Natural killer cell (primary cell): ENCODE data around the gene BPNT1. TPM values are rescaled to one million over a fixed set of nuclear protein-coding genes. Genes with fewer than 3 reads are reported as not detected.
"Not testable (repeated sequence)": the region's sequence is repeated elsewhere in the genome, so short reads cannot be mapped to it uniquely, and the experiment has no call there.

Source experiments
- ATAC-seq, 3 donors: fragments of 150-1000 bp in 2 of 3; fragments of 200-7000 bp in 1 of 3; cut with Tn5 transposase; 1 replicate in 1 of 3; 2 replicates in 2 of 3; pipeline ENCODE4 v1.10.0; 2021; ENCODE audit warnings: mild to moderate bottlenecking in 2 of 3, moderate library complexity in 2 of 3
- DNase-seq, 2 donors: peaks; one replicate each; pipeline versions ENCODE4 v3.0.0 to v3.0.0-alpha.2; 2013 to 2021; ENCODE audit warnings: mixed read lengths in 1 of 2
- H3K27ac ChIP-seq: one replicate; pipeline ENCODE4 v1.5.1; 2013; ENCODE audit warnings: mild to moderate bottlenecking, low read length
- H3K27me3 ChIP-seq: one replicate; pipeline ENCODE4 v1.6.1; 2013; ENCODE audit warnings: low read length; ENCODE audit not compliant: control insufficient read depth, insufficient read depth
- H3K36me3 ChIP-seq: one replicate; pipeline ENCODE4 v1.6.1; 2013; ENCODE audit warnings: low read length; ENCODE audit not compliant: control insufficient read depth, insufficient read depth
- H3K4me1 ChIP-seq: one replicate; pipeline ENCODE4 v1.6.1; 2013; ENCODE audit warnings: low read length; ENCODE audit not compliant: control insufficient read depth, insufficient read depth
- H3K4me3 ChIP-seq: one replicate; pipeline ENCODE4 v1.5.1; 2013; ENCODE audit warnings: low read length
- H3K9me3 ChIP-seq: one replicate; pipeline ENCODE4 v1.6.1; 2013; ENCODE audit warnings: low read length; ENCODE audit not compliant: control insufficient read depth, insufficient read depth
- H3K27ac Mint-ChIP-seq, 2 donors: one replicate each; pipeline ENCODE4 v1.8.0; 2022; ENCODE audit warnings: mild to moderate bottlenecking in 2 of 2, mixed read lengths in 2 of 2, moderate library complexity in 1 of 2
- H3K27me3 Mint-ChIP-seq, 2 donors: one replicate each; pipeline ENCODE4 v1.8.0; 2022; ENCODE audit warnings: low read depth in 2 of 2, mixed read lengths in 2 of 2
- H3K36me3 Mint-ChIP-seq: one replicate; pipeline ENCODE4 v1.8.0; 2022; ENCODE audit warnings: mixed read lengths
- H3K4me1 Mint-ChIP-seq, 2 donors: one replicate each; pipeline ENCODE4 v1.8.0; 2022; ENCODE audit warnings: mixed read lengths in 2 of 2
- H3K4me3 Mint-ChIP-seq: one replicate; pipeline ENCODE4 v1.8.0; 2022; ENCODE audit warnings: mild to moderate bottlenecking, moderate library complexity, mixed read lengths
- H3K9me3 Mint-ChIP-seq, 2 donors: one replicate each; pipeline ENCODE4 v1.8.0; 2022; ENCODE audit warnings: mixed read lengths in 2 of 2
- WGBS: methylation state at CpG from one replicate; pipeline ENCODE4 v1.1.7; 2013; ENCODE audit warnings: missing lambda C conversion rate; ENCODE audit not compliant: insufficient coverage; 5-methylcytosine and 5-hydroxymethylcytosine counted together
- intact Hi-C: fragments of 100-400 bp; cut with micrococcal nuclease; formaldehyde crosslinking; loops from one replicate; pipeline ENCODE4 v1.14.2; 2022
- total RNA-seq, 4 donors: library from RNA; stranded (reverse); fragments of 120-200 nt in 1 of 4; gene quantifications; one replicate each; pipeline versions ENCODE4 v1.2.3 to v1.2.4, GENCODE V29; 2013 to 2022
- TF ChIP-seq, protein P1 (sequence below): fragments of 200-600 bp; IDR thresholded peaks from one replicate; pipeline ENCODE4 v1.8.0; 2022; ENCODE audit warnings: antibody characterized with exemption

The BPNT1 gene
- total RNA-seq, 3 donors from 2014 or later (not counting 1 experiment from before 2014, with no cell fraction given): 8.8 to 11.6 (median 8.9) TPM

DNA sequence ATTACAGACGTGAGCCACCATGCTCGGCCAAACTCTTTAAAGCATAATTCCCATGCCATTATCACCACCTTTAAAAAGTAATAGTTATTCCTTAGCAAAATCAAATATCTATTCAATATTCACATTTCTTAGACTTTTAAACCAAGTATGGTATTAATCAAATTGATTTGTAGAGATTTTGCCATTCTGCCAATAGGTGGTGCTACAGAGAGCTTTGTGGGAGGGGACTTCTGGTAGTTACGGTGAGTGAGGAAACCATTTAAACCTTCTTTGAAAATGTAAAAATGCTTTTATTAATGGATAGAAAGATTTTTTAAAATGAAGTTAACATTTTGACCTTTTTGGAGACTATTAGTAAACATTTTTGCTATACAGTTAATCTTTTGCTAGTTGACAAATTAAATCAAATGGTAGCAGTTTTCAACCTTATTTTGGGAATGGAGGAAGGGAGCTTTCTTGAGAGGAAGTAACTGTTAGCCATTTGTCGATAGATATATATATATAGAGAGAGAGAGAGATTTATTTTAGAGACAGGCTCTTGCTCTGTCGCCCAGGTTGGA lies 23.6 kb upstream of the BPNT1 start:
- ATAC-seq: peak; percentile 76 to 95 (median 87)
- no peaks in the 10 kb centered on the region for H3K4me1 ChIP-seq
- TF ChIP-seq, protein P1, sequence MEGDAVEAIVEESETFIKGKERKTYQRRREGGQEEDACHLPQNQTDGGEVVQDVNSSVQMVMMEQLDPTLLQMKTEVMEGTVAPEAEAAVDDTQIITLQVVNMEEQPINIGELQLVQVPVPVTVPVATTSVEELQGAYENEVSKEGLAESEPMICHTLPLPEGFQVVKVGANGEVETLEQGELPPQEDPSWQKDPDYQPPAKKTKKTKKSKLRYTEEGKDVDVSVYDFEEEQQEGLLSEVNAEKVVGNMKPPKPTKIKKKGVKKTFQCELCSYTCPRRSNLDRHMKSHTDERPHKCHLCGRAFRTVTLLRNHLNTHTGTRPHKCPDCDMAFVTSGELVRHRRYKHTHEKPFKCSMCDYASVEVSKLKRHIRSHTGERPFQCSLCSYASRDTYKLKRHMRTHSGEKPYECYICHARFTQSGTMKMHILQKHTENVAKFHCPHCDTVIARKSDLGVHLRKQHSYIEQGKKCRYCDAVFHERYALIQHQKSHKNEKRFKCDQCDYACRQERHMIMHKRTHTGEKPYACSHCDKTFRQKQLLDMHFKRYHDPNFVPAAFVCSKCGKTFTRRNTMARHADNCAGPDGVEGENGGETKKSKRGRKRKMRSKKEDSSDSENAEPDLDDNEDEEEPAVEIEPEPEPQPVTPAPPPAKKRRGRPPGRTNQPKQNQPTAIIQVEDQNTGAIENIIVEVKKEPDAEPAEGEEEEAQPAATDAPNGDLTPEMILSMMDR: peak; percentile 83
- H3K27ac ChIP-seq: no peak overlapping the region
- no peaks in the 10 kb centered on the region for H3K27me3 ChIP-seq
- peak in 1 of 2 donors; percentile 74 for DNase-seq
- intact Hi-C loops: no loop called here
- Mint-ChIP-seq H3K36me3 (no peaks in the 10 kb centered on the region), H3K9me3 (no peaks in the 10 kb centered on the region), H3K27ac (peak overlapping the region; percentile 58 to 75), H3K4me3 (peak overlapping the region; percentile 85), H3K4me1 (peaks cover 4 to 7% of the 10 kb centered on the region in 2 donors), H3K27me3 (no peaks in the 10 kb centered on the region)
- H3K4me3 ChIP-seq: no peak overlapping the region
- WGBS: 81% methylated on average over 4 of the region's 5 CpGs
- H3K36me3 ChIP-seq: peaks cover 42% of the 10 kb centered on the region
- no peaks in the 10 kb centered on the region for H3K9me3 ChIP-seq

DNA sequence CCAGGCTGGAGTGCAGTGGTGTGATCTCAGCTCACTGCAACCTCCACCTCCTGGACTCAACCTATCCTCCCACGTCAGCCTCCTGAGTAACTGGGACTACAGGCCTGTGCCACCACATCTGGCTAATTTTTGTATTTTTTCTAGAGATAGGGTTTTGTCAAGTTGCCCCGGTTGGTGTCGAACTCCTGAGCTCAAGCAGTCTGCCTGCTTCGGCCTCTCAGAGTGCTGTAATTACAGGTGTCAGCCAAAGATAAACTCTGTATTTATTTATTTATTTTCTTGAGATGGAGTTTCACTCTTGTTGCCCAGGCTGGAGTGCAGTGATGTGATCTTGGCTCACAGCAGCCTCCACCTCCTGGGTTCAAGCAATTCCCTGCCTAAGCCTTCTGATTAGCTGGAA lies 23.0 kb upstream of the BPNT1 start:
- H3K9me3 Mint-ChIP-seq, H3K27ac Mint-ChIP-seq, H3K27me3 Mint-ChIP-seq, H3K4me3 ChIP-seq, H3K4me3 Mint-ChIP-seq, H3K4me1 ChIP-seq, H3K36me3 Mint-ChIP-seq, intact Hi-C loops, H3K27me3 ChIP-seq, ATAC-seq, H3K27ac ChIP-seq, DNase-seq, H3K4me1 Mint-ChIP-seq, H3K9me3 ChIP-seq: not testable (repeated sequence)
- H3K36me3 ChIP-seq: peaks cover 41% of the 10 kb centered on the region
- 96% methylated on average over 4 of the region's 4 CpGs for WGBS

DNA sequence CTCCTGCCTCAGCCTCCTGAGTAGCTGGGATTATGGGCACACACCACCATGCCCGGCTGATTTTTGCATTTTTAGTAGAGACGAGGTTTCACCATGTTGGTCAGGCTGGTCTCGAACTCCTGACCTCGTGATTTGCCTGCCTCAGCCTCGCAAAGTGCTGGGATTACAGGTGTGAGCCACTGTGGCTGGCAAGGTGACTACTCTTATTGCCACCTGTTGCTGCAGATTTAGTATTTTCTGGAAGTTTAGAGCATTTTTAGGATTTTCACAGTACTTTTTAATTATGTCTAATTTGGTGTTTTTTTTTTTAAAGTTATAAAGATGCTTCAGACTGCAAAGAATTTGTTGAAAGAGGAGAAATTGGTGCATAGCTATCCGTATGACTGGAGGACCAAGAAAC lies 20.9 kb upstream of the BPNT1 start:
- H3K36me3 Mint-ChIP-seq, intact Hi-C loops, H3K27me3 Mint-ChIP-seq: not testable (repeated sequence)

DNA sequence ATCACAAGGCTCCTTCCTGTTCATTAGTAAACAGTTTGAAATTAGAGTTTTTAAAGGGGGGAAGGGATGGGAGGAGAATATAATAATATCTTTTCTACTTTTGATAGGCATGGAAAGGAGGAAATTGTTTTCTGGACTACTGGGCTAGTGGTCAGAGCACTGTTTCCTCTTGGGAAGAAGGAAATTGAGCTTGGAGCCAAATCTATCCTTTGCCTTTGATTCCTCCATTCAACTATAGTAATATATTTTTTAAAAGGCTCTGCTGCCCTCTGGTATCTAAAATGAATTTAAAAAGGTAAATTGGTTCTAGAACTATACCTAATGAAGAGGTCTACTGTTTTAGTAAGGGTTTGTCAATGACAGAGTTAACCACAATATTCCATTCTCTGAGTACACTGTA lies 10.2 kb upstream of the BPNT1 start:
- H3K4me3 ChIP-seq: no peak overlapping the region
- no peaks in the 10 kb centered on the region for H3K9me3 Mint-ChIP-seq
- ATAC-seq (no peak), DNase-seq (no peak)
- peaks cover 7% of the 10 kb centered on the region for H3K4me1 ChIP-seq
- H3K36me3 Mint-ChIP-seq: no peaks in the 10 kb centered on the region
- no peaks in the 10 kb centered on the region for H3K27me3 Mint-ChIP-seq
- H3K9me3 ChIP-seq: no peaks in the 10 kb centered on the region
- H3K4me3 Mint-ChIP-seq: no peak overlapping the region
- H3K27me3 ChIP-seq: no peaks in the 10 kb centered on the region
- no peak overlapping the region for H3K27ac ChIP-seq
- peaks cover 54% of the 10 kb centered on the region for H3K36me3 ChIP-seq
- H3K4me1 Mint-ChIP-seq: peaks cover 13 to 15% of the 10 kb centered on the region in 2 donors
- intact Hi-C loops: no loop called here
- no peak overlapping the region for H3K27ac Mint-ChIP-seq
- TF ChIP-seq, protein P1: no peak

More for the DNA sequence above, 20.9 kb upstream of the BPNT1 start:
- H3K27ac ChIP-seq, DNase-seq, H3K4me1 Mint-ChIP-seq, H3K4me3 ChIP-seq, H3K27ac Mint-ChIP-seq, H3K9me3 Mint-ChIP-seq, H3K9me3 ChIP-seq, ATAC-seq, H3K4me3 Mint-ChIP-seq, H3K4me1 ChIP-seq, H3K27me3 ChIP-seq: not testable (repeated sequence)
- peaks cover 53% of the 10 kb centered on the region for H3K36me3 ChIP-seq
- WGBS: 94% methylated on average over 6 of the region's 6 CpGs
